ENCODE results near the gene SPIN2B.

DNA sequence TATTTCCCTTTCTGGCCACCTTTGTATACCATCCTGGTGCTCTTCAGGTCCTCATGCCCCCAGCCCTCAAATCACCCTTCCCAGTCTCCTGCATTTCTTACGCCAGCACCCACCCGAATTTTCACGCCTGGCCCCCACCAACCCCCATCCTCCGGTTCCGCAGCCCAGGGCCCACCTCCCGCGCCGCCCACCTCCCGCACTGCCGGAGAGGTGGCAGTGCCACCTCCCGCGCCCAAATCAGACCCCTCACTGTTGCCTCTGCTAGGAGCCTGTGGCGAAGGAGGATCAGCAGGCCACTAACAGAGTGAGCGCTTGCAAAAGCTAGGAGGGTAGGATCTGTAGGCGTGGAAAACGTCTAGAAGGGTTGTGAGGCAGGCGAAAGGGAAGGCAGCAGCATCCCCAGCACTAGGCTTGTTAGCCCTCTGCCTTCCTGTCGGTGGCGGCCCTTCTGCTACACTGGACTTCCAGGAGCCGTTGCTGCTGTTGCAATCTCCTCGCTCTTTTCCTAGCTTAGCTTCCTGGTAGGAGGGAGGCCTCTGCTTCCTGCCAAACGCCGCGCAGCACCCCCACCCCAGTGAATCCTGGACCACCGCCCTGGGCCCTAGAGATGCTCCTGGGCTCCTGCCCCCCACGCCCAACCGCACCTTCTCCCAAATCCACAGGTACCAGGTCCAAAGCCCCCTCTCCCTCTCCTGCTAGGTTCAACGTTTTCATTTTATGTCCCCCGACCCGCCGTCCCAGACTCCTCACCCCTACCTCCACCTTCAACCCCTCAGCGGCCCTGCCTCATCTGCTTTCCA, 51.0 kb downstream of the SPIN2B start:
- TF ChIP-seq BHLHE40 (IDR thresholded peaks at IDR 0.05; ENCODE audit: low read length): no peak
- TF ChIP-seq CCDC6 (CRISPR knock-in tag; IDR thresholded peaks at IDR 0.05): no peak
- TF ChIP-seq POLR2A (IDR thresholded peaks at IDR 0.05; ENCODE audit: insufficient read depth in 1 of 2, low read depth in 2 of 2, low read length in 2 of 2): no peak
- TF ChIP-seq PATZ1 (CRISPR knock-in tag; IDR thresholded peaks at IDR 0.05): no peak
- no peak for TF ChIP-seq EZH2 (conservative IDR thresholded peaks at IDR 0.05; ENCODE audit: low read depth, low read length)
- no peak for TF ChIP-seq ZNF572 (CRISPR knock-in tag; IDR thresholded peaks at IDR 0.05)
- TF ChIP-seq POLR2AphosphoS2 (IDR thresholded peaks at IDR 0.05; ENCODE audit: low read depth, low read length): no peak
- TF ChIP-seq CTCF (CRISPR knock-in tag; IDR thresholded peaks at IDR 0.05): no peak
- no peak for TF ChIP-seq GABPA (IDR thresholded peaks at IDR 0.05; ENCODE audit: low read depth, low read length)
- no peak for TF ChIP-seq GABPA (CRISPR knock-in tag; IDR thresholded peaks at IDR 0.05; ENCODE audit: low read depth)
- TF ChIP-seq, protein P1, sequence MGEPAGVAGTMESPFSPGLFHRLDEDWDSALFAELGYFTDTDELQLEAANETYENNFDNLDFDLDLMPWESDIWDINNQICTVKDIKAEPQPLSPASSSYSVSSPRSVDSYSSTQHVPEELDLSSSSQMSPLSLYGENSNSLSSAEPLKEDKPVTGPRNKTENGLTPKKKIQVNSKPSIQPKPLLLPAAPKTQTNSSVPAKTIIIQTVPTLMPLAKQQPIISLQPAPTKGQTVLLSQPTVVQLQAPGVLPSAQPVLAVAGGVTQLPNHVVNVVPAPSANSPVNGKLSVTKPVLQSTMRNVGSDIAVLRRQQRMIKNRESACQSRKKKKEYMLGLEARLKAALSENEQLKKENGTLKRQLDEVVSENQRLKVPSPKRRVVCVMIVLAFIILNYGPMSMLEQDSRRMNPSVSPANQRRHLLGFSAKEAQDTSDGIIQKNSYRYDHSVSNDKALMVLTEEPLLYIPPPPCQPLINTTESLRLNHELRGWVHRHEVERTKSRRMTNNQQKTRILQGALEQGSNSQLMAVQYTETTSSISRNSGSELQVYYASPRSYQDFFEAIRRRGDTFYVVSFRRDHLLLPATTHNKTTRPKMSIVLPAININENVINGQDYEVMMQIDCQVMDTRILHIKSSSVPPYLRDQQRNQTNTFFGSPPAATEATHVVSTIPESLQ (CRISPR knock-in tag; conservative IDR thresholded peaks at IDR 0.05): no peak
- no peak for TF ChIP-seq EP300 (IDR thresholded peaks at IDR 0.05; ENCODE audit: low read depth in 2 of 2, low read length in 2 of 2)
- TF ChIP-seq EP300 (CRISPR knock-in tag; IDR thresholded peaks at IDR 0.05; ENCODE audit: borderline replicate concordance): no peak
- no peak for TF ChIP-seq CCAR2 (optimal IDR thresholded peaks at IDR 0.05; ENCODE audit: low read depth, low read length)
- TF ChIP-seq SRSF9 (IDR thresholded peaks at IDR 0.05; ENCODE audit: borderline replicate concordance, insufficient read depth, low read depth, low read length, poor library complexity, severe bottlenecking): no peak
